Astrocyte (in vitro differentiated cells and primary cell): Measurements from ENCODE around the gene TMEM94.

Experiments
- CTCF ChIP-seq: IDR thresholded peaks from 2 replicates; pipeline ENCODE4 v1.5.1; 2011; ENCODE audit warnings: low read depth, mild to moderate bottlenecking, inconsistent platforms, low read length, moderate library complexity; ENCODE audit not compliant: insufficient read depth
- EZH2 ChIP-seq: IDR thresholded peaks from 2 replicates; pipeline ENCODE4 v1.6.1; 2012; ENCODE audit warnings: mild to moderate bottlenecking, low read length, inconsistent platforms; ENCODE audit not compliant: insufficient read depth

GRCh38 chr17:75507733-75508719, 51.6 kb downstream of the TMEM94 start:
- TF ChIP-seq CTCF: no peak
- TF ChIP-seq EZH2: no peak
